22Rv1 (cell line): Measurements from ENCODE around the gene VIM.

Experiments
- H3K27ac ChIP-seq: fragments of 450-650 bp; 2 replicates; pipeline ENCODE4 v1.5.1; 2017
- ZFX ChIP-seq: fragments of 450-650 bp; IDR thresholded peaks from 2 replicates; pipeline ENCODE4 v1.6.1; 2017; ENCODE audit warnings: antibody characterized with exemption, borderline replicate concordance
- TF ChIP-seq, protein P1 (sequence below): fragments of 450-650 bp; IDR thresholded peaks from 2 replicates; pipeline ENCODE4 v1.5.1; 2017; ENCODE audit warnings: mild to moderate bottlenecking

VIM gene

DNA sequence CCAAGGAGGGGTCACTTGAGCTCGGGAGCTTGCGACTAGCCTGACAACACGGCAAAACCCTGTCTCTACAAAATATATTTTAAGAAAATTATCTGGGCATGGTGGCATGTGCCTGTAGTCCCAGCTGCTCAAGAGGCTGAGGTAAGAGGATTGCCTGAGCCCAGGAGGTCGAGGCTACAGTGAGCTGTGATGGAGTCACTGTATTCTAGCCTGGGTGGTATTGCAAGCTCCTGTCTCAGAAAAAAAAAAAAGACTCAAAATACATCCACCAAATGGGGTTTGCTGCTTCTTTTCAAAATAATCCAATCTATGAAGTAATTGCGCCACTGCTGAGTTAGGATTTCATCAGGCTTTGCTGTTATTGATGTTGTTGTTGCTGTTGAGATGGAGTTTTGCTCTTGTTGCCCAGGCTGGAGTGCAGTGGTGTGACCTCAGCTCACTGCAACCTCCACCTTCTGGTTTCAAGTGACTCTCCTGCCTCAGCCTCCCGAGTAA lies 11.1 kb upstream of the VIM start:
- no peak for TF ChIP-seq ZFX
- TF ChIP-seq, protein P1, sequence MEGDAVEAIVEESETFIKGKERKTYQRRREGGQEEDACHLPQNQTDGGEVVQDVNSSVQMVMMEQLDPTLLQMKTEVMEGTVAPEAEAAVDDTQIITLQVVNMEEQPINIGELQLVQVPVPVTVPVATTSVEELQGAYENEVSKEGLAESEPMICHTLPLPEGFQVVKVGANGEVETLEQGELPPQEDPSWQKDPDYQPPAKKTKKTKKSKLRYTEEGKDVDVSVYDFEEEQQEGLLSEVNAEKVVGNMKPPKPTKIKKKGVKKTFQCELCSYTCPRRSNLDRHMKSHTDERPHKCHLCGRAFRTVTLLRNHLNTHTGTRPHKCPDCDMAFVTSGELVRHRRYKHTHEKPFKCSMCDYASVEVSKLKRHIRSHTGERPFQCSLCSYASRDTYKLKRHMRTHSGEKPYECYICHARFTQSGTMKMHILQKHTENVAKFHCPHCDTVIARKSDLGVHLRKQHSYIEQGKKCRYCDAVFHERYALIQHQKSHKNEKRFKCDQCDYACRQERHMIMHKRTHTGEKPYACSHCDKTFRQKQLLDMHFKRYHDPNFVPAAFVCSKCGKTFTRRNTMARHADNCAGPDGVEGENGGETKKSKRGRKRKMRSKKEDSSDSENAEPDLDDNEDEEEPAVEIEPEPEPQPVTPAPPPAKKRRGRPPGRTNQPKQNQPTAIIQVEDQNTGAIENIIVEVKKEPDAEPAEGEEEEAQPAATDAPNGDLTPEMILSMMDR, result no peak
- no peak overlapping the region for H3K27ac ChIP-seq

DNA sequence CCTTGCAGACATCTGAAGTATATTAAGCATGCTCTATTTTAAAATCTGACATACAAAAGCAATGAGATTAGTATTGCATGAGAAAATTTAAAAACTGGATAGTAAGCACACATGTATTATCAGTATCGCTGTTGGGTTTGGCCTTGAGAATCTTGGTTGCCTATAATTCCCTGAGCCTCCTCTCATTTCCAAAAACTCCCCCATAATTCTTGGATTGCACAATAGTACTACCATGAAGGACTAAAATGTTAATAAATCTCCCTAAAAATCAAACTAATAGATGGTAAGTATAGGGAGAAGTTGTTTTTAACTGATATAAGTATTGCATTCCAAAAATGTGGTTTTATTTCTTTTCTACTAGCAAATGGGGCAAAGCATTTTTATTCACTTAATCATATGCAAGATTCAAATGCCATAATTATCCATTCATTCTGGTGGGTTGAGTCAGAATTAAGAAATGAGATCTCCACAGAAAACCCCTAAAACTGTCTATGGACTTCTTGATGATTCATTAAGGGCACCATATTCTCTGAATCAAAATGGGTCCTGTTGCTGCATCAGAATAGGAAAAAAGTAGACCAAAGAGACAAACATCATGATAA lies 10.3 kb upstream of the VIM start:
- H3K27ac ChIP-seq, result no peak overlapping the region
- TF ChIP-seq, protein P1, result no peak
- TF ChIP-seq ZFX, result no peak

DNA sequence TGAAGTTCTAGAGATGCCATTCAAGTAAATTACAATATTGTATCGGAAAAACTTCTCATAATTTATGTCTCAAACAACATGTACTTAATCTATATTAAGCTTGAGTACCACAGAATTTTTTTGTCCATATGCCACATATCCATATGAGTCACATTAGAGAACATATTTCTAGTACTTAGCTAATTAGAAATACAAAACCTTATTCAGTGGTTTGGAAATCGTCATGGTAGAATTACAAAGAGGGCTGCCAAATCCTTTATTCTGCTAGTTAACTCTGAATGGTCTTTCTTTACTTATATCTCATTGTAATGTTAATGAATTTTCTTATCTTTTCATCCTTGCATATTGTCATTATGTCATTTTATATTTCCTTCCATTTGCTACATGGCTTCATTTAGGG lies 9.0 kb upstream of the VIM start:
- TF ChIP-seq, protein P1, result no peak
- no peak for TF ChIP-seq ZFX
- no peak overlapping the region for H3K27ac ChIP-seq

DNA sequence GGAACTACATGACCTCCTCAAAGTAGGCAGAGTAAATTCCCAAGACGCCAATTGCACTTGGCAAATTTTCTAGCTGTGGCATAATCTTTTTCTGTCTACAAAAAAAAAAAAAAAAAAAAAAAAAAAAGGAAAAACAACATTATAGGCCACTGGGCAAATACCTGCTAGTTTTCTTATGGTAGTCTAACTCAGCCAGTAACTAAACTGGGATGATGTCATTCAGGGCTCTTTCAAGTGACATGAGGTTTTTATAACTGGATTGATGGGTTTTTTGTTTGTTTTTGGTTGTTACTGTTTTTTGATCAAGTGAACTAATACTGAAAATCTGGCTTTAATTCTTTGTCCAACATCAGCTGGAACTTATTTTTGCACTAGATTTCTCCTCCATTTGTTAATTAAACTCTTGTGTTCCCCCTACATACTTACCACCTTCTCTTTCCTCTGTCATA lies 7.4 kb upstream of the VIM start:
- TF ChIP-seq, protein P1, result no peak
- TF ChIP-seq ZFX, result no peak
- no peak overlapping the region for H3K27ac ChIP-seq

DNA sequence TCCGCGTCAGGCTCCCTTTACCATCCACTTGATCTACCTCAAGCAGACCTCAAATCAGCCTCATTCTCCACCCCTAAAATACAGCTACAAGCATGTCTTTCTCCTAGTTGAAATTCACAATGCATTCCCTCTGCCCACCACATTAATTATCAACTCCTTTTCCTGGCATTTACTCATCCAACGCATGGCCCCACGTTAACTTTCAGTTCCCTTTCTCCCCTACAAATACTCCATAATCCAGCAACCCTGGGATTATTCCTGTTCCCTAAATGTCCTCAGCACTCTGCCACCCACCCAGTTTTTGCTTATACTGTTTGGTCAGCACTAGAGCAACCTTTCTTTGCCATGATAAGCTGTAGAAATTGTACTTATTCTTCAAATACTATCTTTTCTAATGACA lies 5.7 kb upstream of the VIM start:
- no peak for TF ChIP-seq ZFX
- TF ChIP-seq, protein P1, result no peak
- no peak overlapping the region for H3K27ac ChIP-seq

DNA sequence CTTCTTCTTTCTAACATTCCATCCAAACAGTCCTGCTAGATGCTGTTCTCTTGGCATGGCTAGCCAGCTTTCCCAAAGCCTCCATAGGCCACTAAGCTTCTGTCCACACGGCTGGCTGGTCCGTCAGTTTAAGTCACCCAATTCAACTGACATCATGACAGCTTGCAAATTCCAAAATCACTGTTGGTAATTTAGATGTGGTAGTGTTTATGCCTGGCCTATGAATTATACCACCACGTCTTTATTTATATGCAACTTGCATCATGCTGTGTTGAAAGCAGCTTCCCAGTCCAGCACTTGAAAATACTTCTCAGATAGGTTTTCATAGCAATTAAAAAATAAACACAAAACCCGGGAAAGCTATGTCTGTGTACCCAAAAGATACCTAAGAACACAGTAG lies 2.2 kb upstream of the VIM start:
- H3K27ac ChIP-seq, result no peak overlapping the region
- TF ChIP-seq ZFX, result no peak
- TF ChIP-seq, protein P1, result no peak

DNA sequence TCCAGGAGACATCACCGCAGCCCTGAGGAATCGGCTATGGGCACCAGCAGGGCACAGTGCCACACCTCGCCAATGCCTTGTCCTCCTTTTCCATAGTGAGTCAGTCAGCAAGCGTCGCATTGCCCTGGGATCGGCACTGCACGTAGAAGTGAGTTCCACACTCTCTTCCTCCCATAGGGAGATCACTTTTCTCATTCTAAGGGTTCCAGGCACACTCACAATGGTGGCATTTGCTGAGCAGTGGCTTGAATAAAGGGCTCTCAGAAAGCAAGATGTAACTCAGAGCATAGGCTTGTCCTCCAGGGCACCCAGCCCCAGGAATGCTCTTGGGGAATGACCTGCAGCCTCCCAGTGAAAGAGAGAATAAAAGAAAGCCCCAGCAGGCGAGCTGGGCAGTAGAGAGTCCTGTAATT lies 1.1 kb upstream of the VIM start:
- TF ChIP-seq, protein P1, result no peak
- no peak for TF ChIP-seq ZFX
- no peak overlapping the region for H3K27ac ChIP-seq
